GM18519 (cell line): ENCODE data around the gene BCKDHB.

Experiments used
- ATAC-seq: cut with Tn5 transposase; IDR thresholded peaks from one replicate; pipeline ENCODE4 v1.9.1; 2021; ENCODE audit warnings: mild to moderate bottlenecking, moderate library complexity; ENCODE audit not compliant: unreplicated experiment, low FRiP score

BCKDHB gene

DNA sequence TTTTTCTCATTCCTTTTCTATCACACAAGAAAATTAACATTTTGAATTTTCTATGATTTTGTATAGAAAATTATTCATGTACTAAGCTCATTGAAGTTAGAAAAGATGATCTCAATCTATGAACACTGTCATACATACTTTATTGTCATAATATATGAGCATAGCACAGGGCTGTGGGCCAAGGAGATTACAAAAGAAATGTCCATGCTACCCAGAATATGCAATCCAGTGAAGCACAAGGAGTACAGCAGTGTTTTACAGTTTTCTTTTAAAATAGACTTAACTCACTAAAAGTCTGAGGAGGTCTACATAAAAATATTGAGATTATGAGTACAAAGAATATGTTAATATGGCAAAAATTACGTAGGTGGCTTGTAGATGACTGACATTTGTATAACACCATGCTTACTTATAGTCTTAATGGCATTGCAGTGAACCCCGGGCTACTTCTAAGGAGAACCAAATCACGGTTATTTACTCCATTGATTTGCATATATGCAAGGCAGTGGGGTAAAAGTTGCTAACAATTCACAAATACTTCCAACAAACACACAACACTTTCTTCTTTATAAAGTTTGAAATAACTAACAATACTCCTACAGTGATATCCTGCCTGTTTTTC is 257.1 kb downstream of the BCKDHB start:
- no peak for ATAC-seq

DNA sequence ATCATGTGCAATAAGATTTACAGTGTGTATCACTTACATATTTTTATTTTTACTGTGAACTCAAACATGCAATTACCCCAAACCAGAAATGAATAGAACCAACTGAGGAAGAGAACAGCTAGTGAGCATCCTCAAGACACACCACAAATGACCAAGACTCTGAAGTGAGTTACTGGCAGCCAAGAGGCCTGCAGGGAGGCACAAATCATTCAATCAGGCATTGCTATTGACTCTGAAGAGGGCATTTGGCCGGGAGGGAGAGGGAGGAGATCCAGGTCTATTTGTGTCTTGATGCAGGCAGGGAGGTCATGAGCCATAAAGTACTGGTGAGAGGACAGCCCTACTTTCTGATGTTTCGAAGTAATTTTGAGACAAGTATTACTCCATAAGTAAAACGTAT is 257.7 kb downstream of the BCKDHB start:
- ATAC-seq, result no peak

DNA sequence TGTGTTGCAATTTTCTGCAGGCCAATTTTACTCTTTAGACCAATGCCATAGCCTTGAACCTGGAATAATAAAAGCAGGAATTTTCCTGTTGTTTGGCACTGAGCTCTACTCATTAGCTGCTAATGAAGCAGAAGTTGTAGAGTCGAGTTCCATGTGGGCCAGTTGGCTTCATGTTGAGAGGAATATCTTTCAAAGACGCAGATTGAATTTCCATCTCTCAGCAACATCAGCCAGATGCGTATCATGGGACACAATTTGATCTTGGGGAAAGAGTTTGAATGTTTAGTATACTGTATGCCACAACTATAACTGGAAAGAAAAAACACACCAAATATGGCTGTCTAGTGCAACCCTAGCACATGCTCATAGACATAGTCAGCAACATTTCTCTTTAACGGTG is 259.6 kb downstream of the BCKDHB start:
- ATAC-seq, result no peak

DNA sequence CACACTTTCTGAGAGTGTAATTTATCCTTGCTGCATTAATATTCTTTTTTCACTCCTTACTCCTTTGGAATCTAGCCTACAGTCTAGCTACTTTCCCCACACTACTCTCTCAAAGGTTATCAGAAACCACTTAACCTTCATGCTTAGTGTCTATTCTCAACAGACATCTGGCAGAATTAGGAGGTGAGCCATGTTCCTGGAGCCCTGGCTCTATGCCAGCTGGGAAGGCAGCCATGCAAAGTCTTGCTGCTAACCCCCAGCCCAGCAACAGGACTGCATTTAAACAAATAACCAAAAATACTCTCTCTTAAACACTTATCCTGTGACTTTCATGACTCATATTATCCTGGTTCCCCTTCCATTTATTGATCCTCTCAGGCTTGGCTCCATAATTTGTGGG is 260.2 kb downstream of the BCKDHB start:
- ATAC-seq, result no peak

DNA sequence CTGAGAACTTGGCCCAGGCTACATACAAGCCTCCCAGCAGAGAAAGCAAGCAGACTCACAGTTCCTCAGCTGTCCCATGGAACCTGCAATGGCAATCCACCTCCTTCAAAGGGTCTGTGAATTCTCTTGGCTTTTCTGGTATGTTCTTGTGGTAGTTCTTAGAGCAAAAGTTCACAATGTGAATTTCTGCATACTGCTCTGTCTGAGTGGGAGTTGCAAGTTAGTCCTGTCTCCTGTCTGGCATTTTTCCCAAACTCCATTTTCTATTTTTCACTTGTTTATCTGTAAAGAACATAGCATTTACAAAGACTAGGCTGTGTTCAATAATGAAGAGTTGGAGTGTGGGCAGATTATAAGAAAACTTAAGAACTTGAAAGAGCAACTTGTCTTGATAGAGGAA is 269.9 kb downstream of the BCKDHB start:
- no peak for ATAC-seq

DNA sequence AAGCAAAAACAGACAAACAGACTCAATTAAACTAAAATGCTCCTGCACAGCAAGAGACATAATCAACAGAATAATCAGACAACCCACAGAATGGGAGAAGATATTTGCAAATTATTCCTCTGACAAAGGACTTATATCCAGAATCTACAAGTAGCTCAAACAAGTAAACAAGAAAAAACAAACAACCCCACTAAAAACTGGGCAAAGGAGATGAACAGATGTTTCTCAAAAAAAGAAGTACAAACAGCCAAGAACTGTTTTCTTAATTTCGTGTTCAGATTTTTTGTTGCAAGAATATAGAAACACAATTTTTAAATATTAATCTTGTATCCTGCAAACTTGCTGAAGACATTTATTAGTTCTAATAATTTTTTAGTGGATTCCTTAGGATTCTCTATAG is 274.1 kb downstream of the BCKDHB start:
- no peak for ATAC-seq

DNA sequence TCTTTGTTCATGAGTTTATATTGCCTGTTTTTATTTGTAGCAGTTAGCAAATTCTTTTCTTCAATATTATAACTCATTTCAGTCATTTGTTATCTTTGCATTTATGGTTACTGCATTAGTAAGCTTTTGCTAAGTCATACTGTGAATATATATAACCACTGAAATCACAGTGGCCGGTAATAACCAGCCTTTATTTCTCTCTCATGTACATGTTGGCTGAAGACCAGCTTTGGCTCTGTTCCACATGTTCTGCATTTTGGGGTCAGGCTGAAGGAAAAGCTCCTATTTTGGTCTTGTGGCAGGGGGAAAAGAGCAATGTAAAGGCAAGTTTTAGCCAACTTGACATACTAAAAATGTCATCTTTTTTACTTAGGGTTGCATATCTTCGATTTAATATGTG is 276.3 kb downstream of the BCKDHB start:
- ATAC-seq, result no peak

DNA sequence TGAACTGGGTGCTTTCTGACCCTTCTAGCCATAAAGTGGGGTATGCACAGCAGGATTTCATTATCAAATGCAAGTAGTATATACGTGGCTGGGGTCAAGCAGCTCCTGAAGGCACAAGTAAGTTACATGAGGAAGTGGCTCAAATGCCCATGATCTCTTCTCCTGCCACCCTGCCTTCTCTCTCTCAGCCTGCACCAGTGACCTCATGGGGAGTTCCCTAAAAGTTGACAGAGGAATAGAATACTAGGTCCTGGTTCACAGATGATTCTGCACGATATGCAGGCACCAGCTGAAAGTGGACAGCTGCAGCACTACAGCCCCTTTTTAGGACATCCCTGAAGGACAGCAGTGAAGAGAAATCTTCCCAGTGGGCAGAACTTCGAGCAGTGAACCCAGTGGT is 282.0 kb downstream of the BCKDHB start:
- no peak for ATAC-seq
